ENCODE results near the gene SMARCAL1. TPM values are rescaled to one million over a fixed set of nuclear protein-coding genes. Genes with fewer than 3 reads are reported as not detected.

SMARCAL1 gene
- total and polyA plus RNA-seq, 2 experiments from 2014 or later: 10.3 to 17.2 TPM

GRCh38 chr2:216366777-216367471 is 45.4 kb upstream of the SMARCAL1 start:
- no peak for ATAC-seq
- Mint-ChIP-seq H3K27ac (no peak overlapping the region), H3K36me3 (ENCODE audit: low read depth) (no peaks in the 10 kb centered on the region; the same call in 2 of the 3 replicates), H3K4me3 (no peak overlapping the region), H3K9me3 (no peaks in the 10 kb centered on the region), H3K27me3 (ENCODE audit: insufficient read depth, low read depth, poor library complexity) (peaks cover 15% of the 10 kb centered on the region), H3K4me1 (peaks cover 38% of the 10 kb centered on the region)
- Histone ChIP-seq H3F3A (replicated peaks; ENCODE audit: low read depth) (no peaks in the 10 kb centered on the region), H3K4me3 (no peak overlapping the region), H3K4me1 (ENCODE audit: insufficient read depth) (peaks cover 10% of the 10 kb centered on the region), H4K20me1 (replicated peaks; ENCODE audit: insufficient read depth) (no peaks in the 10 kb centered on the region), H3K27me3 (ENCODE audit: insufficient read depth) (peaks cover 25% of the 10 kb centered on the region), H3K36me3 (ENCODE audit: insufficient read depth) (no peaks in the 10 kb centered on the region), H3K79me2 (replicated peaks; ENCODE audit: insufficient read depth) (no peaks in the 10 kb centered on the region), H3K27ac (ENCODE audit: low read depth) (no peak overlapping the region), H2AFZ (no peak overlapping the region), H3K9me2 (ENCODE audit: insufficient read depth) (0 out of 2 replicates have a peak, but pooled peaks cover 7% of the 10 kb centered on the region), H3K4me2 (no peak overlapping the region)
- TF ChIP-seq, protein P1, sequence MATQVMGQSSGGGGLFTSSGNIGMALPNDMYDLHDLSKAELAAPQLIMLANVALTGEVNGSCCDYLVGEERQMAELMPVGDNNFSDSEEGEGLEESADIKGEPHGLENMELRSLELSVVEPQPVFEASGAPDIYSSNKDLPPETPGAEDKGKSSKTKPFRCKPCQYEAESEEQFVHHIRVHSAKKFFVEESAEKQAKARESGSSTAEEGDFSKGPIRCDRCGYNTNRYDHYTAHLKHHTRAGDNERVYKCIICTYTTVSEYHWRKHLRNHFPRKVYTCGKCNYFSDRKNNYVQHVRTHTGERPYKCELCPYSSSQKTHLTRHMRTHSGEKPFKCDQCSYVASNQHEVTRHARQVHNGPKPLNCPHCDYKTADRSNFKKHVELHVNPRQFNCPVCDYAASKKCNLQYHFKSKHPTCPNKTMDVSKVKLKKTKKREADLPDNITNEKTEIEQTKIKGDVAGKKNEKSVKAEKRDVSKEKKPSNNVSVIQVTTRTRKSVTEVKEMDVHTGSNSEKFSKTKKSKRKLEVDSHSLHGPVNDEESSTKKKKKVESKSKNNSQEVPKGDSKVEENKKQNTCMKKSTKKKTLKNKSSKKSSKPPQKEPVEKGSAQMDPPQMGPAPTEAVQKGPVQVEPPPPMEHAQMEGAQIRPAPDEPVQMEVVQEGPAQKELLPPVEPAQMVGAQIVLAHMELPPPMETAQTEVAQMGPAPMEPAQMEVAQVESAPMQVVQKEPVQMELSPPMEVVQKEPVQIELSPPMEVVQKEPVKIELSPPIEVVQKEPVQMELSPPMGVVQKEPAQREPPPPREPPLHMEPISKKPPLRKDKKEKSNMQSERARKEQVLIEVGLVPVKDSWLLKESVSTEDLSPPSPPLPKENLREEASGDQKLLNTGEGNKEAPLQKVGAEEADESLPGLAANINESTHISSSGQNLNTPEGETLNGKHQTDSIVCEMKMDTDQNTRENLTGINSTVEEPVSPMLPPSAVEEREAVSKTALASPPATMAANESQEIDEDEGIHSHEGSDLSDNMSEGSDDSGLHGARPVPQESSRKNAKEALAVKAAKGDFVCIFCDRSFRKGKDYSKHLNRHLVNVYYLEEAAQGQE (IDR thresholded peaks at IDR 0.05; ENCODE audit: unreplicated experiment): peak; percentile 30
- no peak for TF ChIP-seq EZH2phosphoT487 (IDR thresholded peaks at IDR 0.05; ENCODE audit: unreplicated experiment)
- DNase-seq (ENCODE audit: low spot score): no peak

DNA sequence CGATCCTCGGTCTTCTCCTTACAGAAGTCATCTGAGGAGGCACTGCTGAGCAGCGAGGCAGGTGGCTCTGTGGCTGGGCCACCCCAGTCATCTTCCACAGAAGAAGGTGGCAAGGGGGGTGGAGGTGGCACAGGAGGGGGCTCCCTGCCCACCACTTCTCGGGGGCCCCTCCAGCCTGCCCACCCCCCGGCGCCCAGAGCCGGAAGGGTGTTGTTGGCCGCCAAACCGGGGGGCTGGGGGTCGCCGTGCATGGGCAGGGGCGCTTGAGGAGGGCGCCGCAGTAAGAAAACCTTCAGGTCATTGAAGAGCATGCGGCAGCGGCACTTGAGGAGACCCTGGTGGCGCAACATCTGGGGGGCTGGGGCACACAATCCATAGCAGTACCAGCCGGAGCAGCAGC is 42.5 kb upstream of the SMARCAL1 start:
- Histone ChIP-seq H3K27me3 (ENCODE audit: insufficient read depth) (peaks cover 43% of the 10 kb centered on the region), H3K36me3 (ENCODE audit: insufficient read depth) (no peaks in the 10 kb centered on the region), H3F3A (replicated peaks; ENCODE audit: low read depth) (0 out of 2 replicates have a peak, but pooled peaks cover 5% of the 10 kb centered on the region), H2AFZ (no peak overlapping the region; the same call in 1 of the 2 replicates), H4K20me1 (replicated peaks; ENCODE audit: insufficient read depth) (no peaks in the 10 kb centered on the region), H3K79me2 (replicated peaks; ENCODE audit: insufficient read depth) (no peaks in the 10 kb centered on the region), H3K4me1 (ENCODE audit: insufficient read depth) (peaks cover 21% of the 10 kb centered on the region), H3K27ac (ENCODE audit: low read depth) (no peak overlapping the region), H3K4me3 (peak overlapping the region; percentile 68; the same call in 1 of the 2 replicates), H3K4me2 (peak overlapping the region; percentile 95; the same call in 1 of the 2 replicates), H3K9me2 (ENCODE audit: insufficient read depth) (0 out of 2 replicates have a peak, but pooled peaks cover 6% of the 10 kb centered on the region)
- TF ChIP-seq CREB1 (CRISPR knock-in tag; IDR thresholded peaks at IDR 0.05; ENCODE audit: low read depth): no peak
- no peak for TF ChIP-seq STAT1 (IDR thresholded peaks at IDR 0.05; ENCODE audit: unreplicated experiment)
- TF ChIP-seq, protein P2, sequence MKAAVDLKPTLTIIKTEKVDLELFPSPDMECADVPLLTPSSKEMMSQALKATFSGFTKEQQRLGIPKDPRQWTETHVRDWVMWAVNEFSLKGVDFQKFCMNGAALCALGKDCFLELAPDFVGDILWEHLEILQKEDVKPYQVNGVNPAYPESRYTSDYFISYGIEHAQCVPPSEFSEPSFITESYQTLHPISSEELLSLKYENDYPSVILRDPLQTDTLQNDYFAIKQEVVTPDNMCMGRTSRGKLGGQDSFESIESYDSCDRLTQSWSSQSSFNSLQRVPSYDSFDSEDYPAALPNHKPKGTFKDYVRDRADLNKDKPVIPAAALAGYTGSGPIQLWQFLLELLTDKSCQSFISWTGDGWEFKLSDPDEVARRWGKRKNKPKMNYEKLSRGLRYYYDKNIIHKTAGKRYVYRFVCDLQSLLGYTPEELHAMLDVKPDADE (IDR thresholded peaks at IDR 0.05): no peak
- TF ChIP-seq POLR2AphosphoS5 (IDR thresholded peaks at IDR 0.05; ENCODE audit: low read depth): no peak
- TF ChIP-seq ZNF114 (CRISPR knock-in tag; IDR thresholded peaks at IDR 0.05): no peak
- TF ChIP-seq CTCF (conservative IDR thresholded peaks at IDR 0.05; ENCODE audit: low read depth in 2 of 2): no peak
- ATAC-seq (no peak), DNase-seq (ENCODE audit: low spot score) (no peak)
- Mint-ChIP-seq H3K27ac (no peak overlapping the region), H3K9me3 (no peaks in the 10 kb centered on the region), H3K4me1 (peaks cover 40% of the 10 kb centered on the region), H3K36me3 (ENCODE audit: low read depth) (no peaks in the 10 kb centered on the region; the same call in 2 of the 3 replicates), H3K4me3 (peak overlapping the region; percentile 87; the same call in 1 of the 3 replicates), H3K27me3 (ENCODE audit: insufficient read depth, low read depth, poor library complexity) (peaks cover 33% of the 10 kb centered on the region)

Measured in GM23338 (cell line).